HCT116 (cell line): Measurements from ENCODE around the gene DCLK3. TPM values are rescaled to one million over a fixed set of nuclear protein-coding genes. Genes with fewer than 3 reads are reported as not detected.
A peak's percentile ranks its signal among the peaks of the same experiment; 100 is the strongest.

Experiments used
- ATAC-seq: fragments of 200-7000 bp; cut with Tn5 transposase; 2 replicates; pipeline ENCODE4 v1.9.1; 2020; ENCODE audit warnings: mild to moderate bottlenecking, moderate library complexity
- BruUV-seq: library from RNA; stranded (reverse); fragments of 400-500 nt; replicated peaks from 2 replicates; lab custom pipeline; 2021; lab: Mats Ljungman, UMichigan
- CTCF ChIA-PET: fragments of 300-600 bp; sonication (Branson Sonifier 250); formaldehyde crosslinking; loops from one replicate; lab custom pipeline; 2021; ENCODE audit warnings: antibody characterized with exemption; lab: Charles Lee
- POLR2A ChIA-PET: fragments of 300-600, 350-600 bp; sonication (Branson Sonifier 250); formaldehyde crosslinking; loops from one replicate; lab custom pipeline; 2021; ENCODE audit warnings: antibody characterized with exemption; lab: Charles Lee
- RAD21 ChIA-PET, 2 experiments: fragments of 300-600 bp; sonication (Branson Sonifier 250); formaldehyde crosslinking; loops; one replicate each; lab custom pipeline; 2023; ENCODE audit warnings: low total read pairs in 2 of 2; ENCODE audit not compliant: uncharacterized antibody in 2 of 2, unreplicated experiment in 2 of 2, low non-redundant PET in 1 of 2; lab: Charles Lee
- DNase-seq: peaks from one replicate; pipeline ENCODE4 v3.0.0-alpha.2; 2010; ENCODE audit warnings: low read depth, low spot score
- H2AFZ ChIP-seq: fragments of 200-600 bp; shearing (Covaris generic), sonication (generic); 2 replicates; pipeline ENCODE4 v1.6.1; 2017; ENCODE audit warnings: low read depth, mixed run types, mixed read lengths, antibody characterized with exemption, low read length; ENCODE audit not compliant: poor library complexity, severe bottlenecking
- H3K27ac ChIP-seq: 2 replicates; pipeline ENCODE4 v1.5.1; 2012; ENCODE audit warnings: low read depth, low read length
- H3K27me3 ChIP-seq: fragments of 200-600 bp; sonication (generic); 2 replicates; pipeline ENCODE4 v1.6.1; 2016; ENCODE audit warnings: mixed run types, low read length, mixed read lengths; ENCODE audit not compliant: insufficient read depth
- H3K36me3 ChIP-seq, 2 experiments: fragments of 200-500 bp in 1 of 2; fragments of 200-600 bp in 1 of 2; sonication (Bioruptor generic) in 1 of 2; sonication (generic) in 1 of 2; 2 replicates each; pipeline versions ENCODE4 v1.5.1 to v1.6.1; 2014 to 2016; ENCODE audit warnings: low read length in 2 of 2, inconsistent platforms in 1 of 2, mixed read lengths in 1 of 2, mixed run types in 1 of 2; ENCODE audit not compliant: insufficient read depth in 2 of 2, control insufficient read depth in 1 of 2
- H3K4me1 ChIP-seq, 2 experiments: fragments of 200-600 bp in 1 of 2; sonication (generic) in 1 of 2; 2 replicates each; pipeline versions ENCODE4 v1.5.1 to v1.6.1; 2012 to 2017; ENCODE audit warnings: low read length in 2 of 2, inconsistent platforms in 1 of 2, mild to moderate bottlenecking in 1 of 2, mixed read lengths in 1 of 2, mixed run types in 1 of 2, moderate library complexity in 1 of 2; ENCODE audit not compliant: insufficient read depth in 2 of 2, control insufficient read depth in 1 of 2
- H3K4me2 ChIP-seq: fragments of 200-600 bp; sonication (generic); 2 replicates; pipeline ENCODE4 v1.6.1; 2017; ENCODE audit warnings: mixed run types, low read length, mixed read lengths
- H3K4me3 ChIP-seq, 2 experiments: fragments of 200-600 bp in 1 of 2; sonication (generic) in 1 of 2; replicated peaks in 1 of 2; 2 replicates each; pipeline ENCODE4 v1.5.1; 2011 to 2016; ENCODE audit warnings: low read length in 2 of 2, control low read depth in 1 of 2, low read depth in 1 of 2, mild to moderate bottlenecking in 1 of 2, mixed read lengths in 1 of 2, mixed run types in 1 of 2
- H3K79me2 ChIP-seq: fragments of 200-600 bp; sonication (generic); 2 replicates; pipeline ENCODE4 v1.6.1; 2017; ENCODE audit warnings: mild to moderate bottlenecking, mixed run types, low read length, moderate library complexity, mixed read lengths; ENCODE audit not compliant: insufficient read depth
- H3K9ac ChIP-seq: fragments of 200-600 bp; sonication (generic); 2 replicates; pipeline ENCODE4 v1.6.1; 2016; ENCODE audit warnings: low read length, mixed read lengths
- H3K9me2 ChIP-seq: fragments of 200-600 bp; sonication (generic), shearing (Covaris generic); 2 replicates; pipeline ENCODE4 v1.6.1; 2017; ENCODE audit warnings: mixed run types, mild to moderate bottlenecking, moderate library complexity; ENCODE audit not compliant: insufficient read depth
- H3K9me3 ChIP-seq, 2 experiments: fragments of 200-500 bp in 1 of 2; fragments of 200-600 bp in 1 of 2; sonication (Bioruptor generic) in 1 of 2; sonication (generic) in 1 of 2; 2 replicates each; pipeline ENCODE4 v1.6.1; 2014 to 2017; ENCODE audit warnings: low read length in 2 of 2, mixed read lengths in 2 of 2, inconsistent platforms in 1 of 2, low read depth in 1 of 2, mild to moderate bottlenecking in 1 of 2, mixed run types in 1 of 2, moderate library complexity in 1 of 2; ENCODE audit not compliant: control insufficient read depth in 1 of 2, insufficient read depth in 1 of 2
- H4K20me1 ChIP-seq: fragments of 200-600 bp; sonication (generic), shearing (Covaris generic); 2 replicates; pipeline ENCODE4 v1.6.1; 2017; ENCODE audit warnings: mixed run types, mild to moderate bottlenecking, moderate library complexity; ENCODE audit not compliant: insufficient read depth
- ATF3 ChIP-seq: IDR thresholded peaks from 2 replicates; pipeline ENCODE4 v1.6.1; 2012
- CTCF ChIP-seq, 3 experiments: fragments of 200-600 bp in 1 of 3; sonication (generic) in 1 of 3; IDR thresholded peaks in 2 of 3; conservative IDR thresholded peaks in 1 of 3; 2 replicates each; pipeline ENCODE4 v1.5.1; 2012 to 2017; ENCODE audit warnings: low read depth in 2 of 3, low read length in 2 of 3, antibody characterized with exemption in 1 of 3, borderline replicate concordance in 1 of 3, control low read depth in 1 of 3, mild to moderate bottlenecking in 1 of 3, mixed read lengths in 1 of 3, mixed run types in 1 of 3, moderate library complexity in 1 of 3; ENCODE audit not compliant: insufficient read depth in 1 of 3
- EZH2 ChIP-seq: fragments of 200-600 bp; sonication (generic); IDR thresholded peaks from 2 replicates; pipeline ENCODE4 v1.6.1; 2017; ENCODE audit warnings: antibody characterized with exemption, mixed run types
- MAX ChIP-seq: IDR thresholded peaks from 2 replicates; pipeline ENCODE4 v1.6.1; 2012
- POLR2AphosphoS5 ChIP-seq: IDR thresholded peaks from 2 replicates; pipeline ENCODE4 v1.6.1; 2011; ENCODE audit warnings: mild to moderate bottlenecking, low read depth, low read length, moderate library complexity
- RAD21 ChIP-seq: IDR thresholded peaks from 2 replicates; pipeline ENCODE4 v1.6.1; 2012; ENCODE audit warnings: low read depth, mild to moderate bottlenecking
- SIN3A ChIP-seq: IDR thresholded peaks from 2 replicates; pipeline ENCODE4 v1.6.1; 2012; ENCODE audit warnings: low read depth
- SP1 ChIP-seq: IDR thresholded peaks from 2 replicates; pipeline ENCODE4 v1.6.1; 2012; ENCODE audit warnings: low read depth
- SRF ChIP-seq: IDR thresholded peaks from 2 replicates; pipeline ENCODE4 v1.6.1; 2012; ENCODE audit warnings: low read depth
- YY1 ChIP-seq: IDR thresholded peaks from 2 replicates; pipeline ENCODE4 v1.6.1; 2011; ENCODE audit warnings: low read length, low read depth, moderate library complexity, mild to moderate bottlenecking; ENCODE audit not compliant: insufficient replicate concordance; ENCODE audit errors: extremely low read depth
- ZBTB33 ChIP-seq: IDR thresholded peaks from 2 replicates; pipeline ENCODE4 v1.6.1; 2011; ENCODE audit warnings: mild to moderate bottlenecking, low read length, moderate library complexity; ENCODE audit not compliant: insufficient replicate concordance; ENCODE audit errors: extremely low read depth
- ZFX ChIP-seq: fragments of 450-650 bp; IDR thresholded peaks from 2 replicates; pipeline ENCODE4 v1.6.1; 2017
- intact Hi-C: fragments of 100-400 bp; cut with micrococcal nuclease; formaldehyde crosslinking; loops from 2 replicates; pipeline ENCODE4 v1.10.0; 2022
- total RNA-seq: library from RNA; stranded (reverse); gene quantifications from one replicate; pipeline ENCODE4 v1.2.1, GENCODE V29; 2021; ENCODE audit not compliant: unreplicated experiment

DCLK3 gene
- total RNA-seq, 1 experiment from 2014 or later, result not detected

GRCh38 chr3:36707623-36708409, 56.5 kb downstream of the DCLK3 start:
- no peaks in the 10 kb centered on the region for H3K79me2 ChIP-seq
- RAD21 ChIA-PET, result no interaction called here
- POLR2A ChIA-PET, result no interaction called here
- no peak overlapping the region for H3K27ac ChIP-seq
- intact Hi-C loops, result no loop called here
- DNase-seq, result peak; percentile 39
- TF ChIP-seq CTCF (IDR thresholded peaks at IDR 0.05 in 2 of 3, conservative IDR thresholded peaks at IDR 0.05 in 1 of 3; ENCODE audit: borderline replicate concordance in 1 of 3, insufficient read depth in 1 of 3, low read depth in 2 of 3, low read length in 2 of 3) (peak; percentile 22 to 71 (median 56); a peak in 5 of 6 replicates), RAD21 (peak; percentile 60), YY1 (no peak)
- H3K9me2 ChIP-seq, result no peaks in the 10 kb centered on the region
- H3K9me3 ChIP-seq, result no peaks in the 10 kb centered on the region
- no peaks in the 10 kb centered on the region for H3K36me3 ChIP-seq
- CTCF ChIA-PET, result no interaction called here
- peak; percentile 92 for ATAC-seq
- H3K4me2 ChIP-seq, result 0 out of 2 replicates have a peak overlapping the region, but pooled peaks have one; percentile 9
- no peak overlapping the region for H3K4me3 ChIP-seq
- H3K9ac ChIP-seq, result no peak overlapping the region
- no TSS peak for BruUV-seq
- peak overlapping the region; percentile 11 for H2AFZ ChIP-seq
- 0 out of 2 replicates have a peak, but pooled peaks cover 2% of the 10 kb centered on the region for H3K27me3 ChIP-seq
- peaks cover 0 to 5% of the 10 kb centered on the region in 2 experiments; a peak in 1 of 4 replicates for H3K4me1 ChIP-seq
- no peaks in the 10 kb centered on the region for H4K20me1 ChIP-seq

GRCh38 chr3:36705015-36705414, 59.3 kb downstream of the DCLK3 start:
- DNase-seq, result no peak
- RAD21 ChIA-PET, result no interaction called here
- no peaks in the 10 kb centered on the region for H3K9me3 ChIP-seq
- no peak overlapping the region for H3K4me3 ChIP-seq
- H3K36me3 ChIP-seq, result no peaks in the 10 kb centered on the region
- POLR2A ChIA-PET, result no interaction called here
- ATAC-seq, result no peak
- no peaks in the 10 kb centered on the region for H4K20me1 ChIP-seq
- BruUV-seq, result no TSS peak
- H3K4me2 ChIP-seq, result no peak overlapping the region
- CTCF ChIA-PET, result interaction anchor here (1.0 kb wide), 1 partner anchor 8 kb away, joined by 4 read pairs; no protein-coding TSS in a partner anchor
- intact Hi-C loops, result no loop called here
- H3K79me2 ChIP-seq, result no peaks in the 10 kb centered on the region
- no peak overlapping the region for H2AFZ ChIP-seq
- H3K27ac ChIP-seq, result no peak overlapping the region
- H3K9ac ChIP-seq, result no peak overlapping the region
- H3K4me1 ChIP-seq, result peaks cover 0 to 9% of the 10 kb centered on the region in 2 experiments; a peak in 1 of 4 replicates
- no peaks in the 10 kb centered on the region for H3K27me3 ChIP-seq
- H3K9me2 ChIP-seq, result no peaks in the 10 kb centered on the region
- TF ChIP-seq POLR2AphosphoS5 (no peak), ZFX (no peak), RAD21 (no peak), ZBTB33 (no peak), MAX (no peak), ATF3 (no peak), SIN3A (no peak), SRF (no peak), EZH2 (no peak), SP1 (no peak)
